ENCODE measurements around the gene ABHD12. TPM values are rescaled to one million over a fixed set of nuclear protein-coding genes. Genes with fewer than 3 reads are reported as not detected.

Gene ABHD12
- total and polyA plus RNA-seq, 10 of the 15 experiments (the other 5 are each of a cell fraction or from before 2014, with no cell fraction given): 1.5 to 61.8 (median 26.7) TPM

DNA sequence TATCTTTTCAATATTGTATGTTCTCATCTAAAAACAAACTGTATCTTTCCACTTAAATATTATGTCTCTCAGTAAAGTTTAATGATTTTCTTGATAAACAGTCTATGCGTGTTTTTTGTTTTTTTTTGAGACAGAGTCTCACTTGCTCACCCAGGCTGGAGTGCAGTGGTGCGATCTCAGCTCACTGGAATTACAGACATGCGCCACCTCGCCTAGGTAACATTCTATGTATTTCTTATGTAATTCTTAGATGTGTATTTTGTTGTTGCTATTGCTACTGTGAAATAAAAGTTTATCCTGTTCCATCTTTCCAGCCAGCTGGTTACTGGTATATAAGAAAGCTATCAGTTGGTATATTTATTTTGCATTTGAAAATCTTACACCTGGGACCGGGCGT lies 29.4 kb downstream of the ABHD12 start (continued):
- TF ChIP-seq TBL1XR1 (IDR thresholded peaks at IDR 0.05; ENCODE audit: low read depth, low read length): no peak

- Histone ChIP-seq H2AFZ (ENCODE audit: control insufficient read depth, low read depth, low read length) (peak overlapping the region; percentile 55; the same call in 1 of the 2 replicates), H3K27ac (ENCODE audit: control insufficient read depth, insufficient read depth) (peak overlapping the region; percentile 53), H4K20me1 (ENCODE audit: control insufficient read depth, insufficient read depth) (no peaks in the 10 kb centered on the region), H3K36me3 (ENCODE audit: control insufficient read depth in 2 of 2, insufficient read depth in 2 of 2, low read length in 1 of 2) (peaks cover 0 to 5% of the 10 kb centered on the region in 2 experiments; a peak in 2 of 4 replicates), H3K9me3 (replicated peaks; ENCODE audit: control insufficient read depth, insufficient read depth, low read length) (peaks cover 4% of the 10 kb centered on the region; the same call in 2 of the 3 replicates), H3K4me3 (no peak overlapping the region; the same call in 1 of the 2 replicates), H3K79me2 (ENCODE audit: control insufficient read depth, insufficient read depth, low read length) (peaks cover 26% of the 10 kb centered on the region), H3K4me2 (ENCODE audit: control insufficient read depth, insufficient read depth) (peak overlapping the region; percentile 38), H3K4me1 (ENCODE audit: control insufficient read depth, insufficient read depth, low read length) (peaks cover 13% of the 10 kb centered on the region), H3K9ac (ENCODE audit: control insufficient read depth, insufficient read depth, low read length) (peak overlapping the region; percentile 12; the same call in 1 of the 2 replicates), H3K27me3 (replicated peaks in 1 of 2; ENCODE audit: control insufficient read depth in 2 of 2, insufficient read depth in 2 of 2, low read length in 1 of 2) (no peaks in the 10 kb centered on the region)
- TF ChIP-seq RAD51 (IDR thresholded peaks at IDR 0.05) (no peak), RUNX3 (IDR thresholded peaks at IDR 0.05; ENCODE audit: low read length) (0 out of 2 replicates have a peak, but pooled peaks have one; percentile 31)
- ATAC-seq (peak; percentile 58), DNase-seq (ENCODE audit: low read depth, low spot score) (no peak), FAIRE-seq (no peak)
- ChIA-PET SMC1A (ENCODE audit: uncharacterized antibody, unreplicated experiment) (interaction anchor here (1.6 kb wide), 1 partner anchor 10 kb away, joined by 3 read pairs; no protein-coding TSS in a partner anchor), POLR2A (no interaction called here), RAD21 (ENCODE audit: unreplicated experiment) (no interaction called here), CTCF (interaction anchor here (1.2 kb wide), 1 partner anchor 16 kb away, joined by 3 read pairs; no protein-coding TSS in a partner anchor)
- intact Hi-C loops (cut with micrococcal nuclease; ENCODE audit: unreplicated experiment) (no loop called here), in situ Hi-C loops (cut with MboI) (no loop called here)
- BruUV-seq (replicated peaks): no TSS peak
- WGBS (ENCODE audit: insufficient coverage, insufficient replicate concordance, low lambda C conversion rate, missing lambda C conversion rate): 78% methylated on average over 10 of the region's 10 CpGs
Observed at GRCh38 chr20:25360631-25361286, 29.9 kb downstream of the ABHD12 start.

DNA sequence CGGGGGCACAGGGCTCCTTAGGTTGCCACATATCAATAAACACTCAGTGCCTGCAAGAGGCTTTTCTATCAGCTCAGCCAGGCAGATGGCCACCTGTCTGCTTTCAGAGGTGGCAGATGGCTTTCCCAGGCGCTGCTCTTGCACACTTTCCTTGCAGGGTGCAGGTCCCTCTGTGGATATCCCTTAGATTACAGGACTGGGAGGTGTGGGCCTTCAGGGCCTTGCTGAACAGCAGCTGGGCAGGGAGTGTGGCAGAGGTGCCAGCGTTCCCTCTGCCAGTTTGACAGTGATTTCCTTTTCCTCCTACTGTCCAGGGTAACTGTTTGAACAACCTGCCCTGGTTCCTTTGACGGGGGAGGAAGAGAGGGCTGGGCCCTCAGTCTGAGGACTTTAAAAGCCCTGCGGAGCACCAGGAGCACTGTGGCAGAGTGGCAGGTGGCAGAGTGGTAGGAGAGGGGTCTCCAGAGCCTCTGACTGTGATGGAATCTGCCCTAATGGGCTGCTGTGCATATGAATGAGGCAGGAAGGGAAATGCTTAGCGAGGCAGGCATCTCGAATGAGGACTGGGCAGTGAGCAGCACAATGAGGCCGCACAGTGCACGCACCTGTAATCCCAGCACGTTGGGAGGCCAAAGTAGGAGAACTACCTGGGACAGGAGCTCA lies 34.2 kb downstream of the ABHD12 start:
- Histone ChIP-seq H3K79me2 (ENCODE audit: control insufficient read depth, insufficient read depth, low read length) (peaks cover 35% of the 10 kb centered on the region), H3K4me2 (ENCODE audit: control insufficient read depth, insufficient read depth) (no peak overlapping the region), H2AFZ (ENCODE audit: control insufficient read depth, low read depth, low read length) (no peak overlapping the region), H3K27ac (ENCODE audit: control insufficient read depth, insufficient read depth) (no peak overlapping the region), H3K9ac (ENCODE audit: control insufficient read depth, insufficient read depth, low read length) (no peak overlapping the region), H3K4me3 (no peak overlapping the region), H3K36me3 (ENCODE audit: control insufficient read depth in 2 of 2, insufficient read depth in 2 of 2, low read length in 1 of 2) (no peaks in the 10 kb centered on the region; a peak in 2 of 4 replicates), H3K4me1 (ENCODE audit: control insufficient read depth, insufficient read depth, low read length) (peaks cover 23% of the 10 kb centered on the region), H3K9me3 (replicated peaks; ENCODE audit: control insufficient read depth, insufficient read depth, low read length) (no peaks in the 10 kb centered on the region), H4K20me1 (ENCODE audit: control insufficient read depth, insufficient read depth) (no peaks in the 10 kb centered on the region), H3K27me3 (replicated peaks in 1 of 2; ENCODE audit: control insufficient read depth in 2 of 2, insufficient read depth in 2 of 2, low read length in 1 of 2) (no peaks in the 10 kb centered on the region)
- SMC1A ChIA-PET (ENCODE audit: uncharacterized antibody, unreplicated experiment): interaction anchor here (0.6 to 0.8 kb wide), 2 partner anchors 201 to 363 kb away, joined by 3 read pairs; no protein-coding TSS in a partner anchor
- WGBS (ENCODE audit: insufficient coverage, insufficient replicate concordance, low lambda C conversion rate, missing lambda C conversion rate): 81% methylated on average over 10 of the region's 10 CpGs
- DNase-seq (ENCODE audit: low read depth, low spot score): no peak
- no TSS peak for BruUV-seq (replicated peaks)
- no peak for FAIRE-seq
- intact Hi-C loops (cut with micrococcal nuclease; ENCODE audit: unreplicated experiment) (no loop called here), in situ Hi-C loops (cut with MboI) (no loop called here)
- RAD21 ChIA-PET (ENCODE audit: unreplicated experiment): no interaction called here
- POLR2A ChIA-PET: no interaction called here
- CTCF ChIA-PET: no interaction called here
- ATAC-seq: no peak
- TF ChIP-seq RCOR1 (conservative IDR thresholded peaks at IDR 0.05; ENCODE audit: low read depth, low read length): no peak
- no peak for TF ChIP-seq BRCA1 (IDR thresholded peaks at IDR 0.05; ENCODE audit: low read depth, low read length)
- no peak for TF ChIP-seq EZH2 (IDR thresholded peaks at IDR 0.05; ENCODE audit: borderline replicate concordance, control insufficient read depth, low read depth, low read length)
- TF ChIP-seq MTA2 (IDR thresholded peaks at IDR 0.05; ENCODE audit: low read depth): no peak
- TF ChIP-seq, protein P1, sequence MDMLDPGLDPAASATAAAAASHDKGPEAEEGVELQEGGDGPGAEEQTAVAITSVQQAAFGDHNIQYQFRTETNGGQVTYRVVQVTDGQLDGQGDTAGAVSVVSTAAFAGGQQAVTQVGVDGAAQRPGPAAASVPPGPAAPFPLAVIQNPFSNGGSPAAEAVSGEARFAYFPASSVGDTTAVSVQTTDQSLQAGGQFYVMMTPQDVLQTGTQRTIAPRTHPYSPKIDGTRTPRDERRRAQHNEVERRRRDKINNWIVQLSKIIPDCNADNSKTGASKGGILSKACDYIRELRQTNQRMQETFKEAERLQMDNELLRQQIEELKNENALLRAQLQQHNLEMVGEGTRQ (IDR thresholded peaks at IDR 0.05; ENCODE audit: borderline replicate concordance, low read depth, low read length): no peak
- no peak for TF ChIP-seq CEBPB (IDR thresholded peaks at IDR 0.05; ENCODE audit: borderline replicate concordance in 1 of 2, low read depth in 2 of 2, low read length in 2 of 2)
- no peak for TF ChIP-seq KLF5 (IDR thresholded peaks at IDR 0.05; ENCODE audit: partially characterized antibody)
- no peak for TF ChIP-seq TCF12 (IDR thresholded peaks at IDR 0.05; ENCODE audit: low read depth, low read length)
- no peak for TF ChIP-seq MAX (IDR thresholded peaks at IDR 0.05; ENCODE audit: low read depth, low read length)
- no peak for TF ChIP-seq HDGF (IDR thresholded peaks at IDR 0.05)
- no peak for TF ChIP-seq ZNF622 (IDR thresholded peaks at IDR 0.05)
- TF ChIP-seq RB1 (IDR thresholded peaks at IDR 0.05; ENCODE audit: borderline replicate concordance): no peak
